ENCODE measurements around the gene KIF3C. TPM values are rescaled to one million over a fixed set of nuclear protein-coding genes. Genes with fewer than 3 reads are reported as not detected.
A peak's percentile ranks its signal among the peaks of the same experiment; 100 is the strongest.

KIF3C gene
- total and polyA plus RNA-seq, 9 of the 15 experiments (the other 6 are each of a cell fraction or from before 2014, with no cell fraction given): 0.69 to 6.7 (median 3.3) TPM

- TF ChIP-seq CREB1 (IDR thresholded peaks at IDR 0.05) (no peak), CREB1 (CRISPR knock-in tag; IDR thresholded peaks at IDR 0.05) (no peak), HEY1 (CRISPR knock-in tag; IDR thresholded peaks at IDR 0.05; ENCODE audit: borderline replicate concordance) (no peak), RAD21 (CRISPR knock-in tag; conservative IDR thresholded peaks at IDR 0.05 in 1 of 2, IDR thresholded peaks at IDR 0.05 in 1 of 2) (0 out of 4 replicates have a peak, but pooled peaks of 1 of the 2 experiments have one; percentile 13), ZZZ3 (IDR thresholded peaks at IDR 0.05) (no peak), TAL1 (IDR thresholded peaks at IDR 0.05) (no peak), ZNF316 (IDR thresholded peaks at IDR 0.05) (peak; percentile 94), CBFA2T2 (conservative IDR thresholded peaks at IDR 0.05) (peak; percentile 32; the same call in 1 of the 2 replicates)
Measured at GRCh38 chr2:26018184-26019055, 36.1 kb upstream of the KIF3C start (continued).

GRCh38 chr2:26017464-26018183, 35.3 kb upstream of the KIF3C start:
- POLR2A ChIA-PET: interaction anchor here (0.7 to 2.8 kb wide), 5 partner anchors 9 to 52 kb away, joined by 3 to 19 read pairs (median 3); partner anchors contain the start of gene RAB10
- Histone ChIP-seq H3K27ac (ENCODE audit: extremely low read depth, low read depth, low read length) (peak overlapping the region; percentile 25; the same call in 1 of the 3 replicates), H3K9me1 (ENCODE audit: control insufficient read depth, insufficient read depth, low read length) (no peaks in the 10 kb centered on the region), H2AFZ (ENCODE audit: low read depth, low read length) (no peak overlapping the region), H3K4me2 (ENCODE audit: insufficient read depth, low read length) (peak overlapping the region; percentile 28; the same call in 1 of the 2 replicates), H4K20me1 (replicated peaks; ENCODE audit: control insufficient read depth, insufficient read depth, low read length) (no peaks in the 10 kb centered on the region), H3K27me3 (ENCODE audit: control insufficient read depth in 2 of 2, insufficient read depth in 2 of 2, low read length in 2 of 2) (no peaks in the 10 kb centered on the region), H3K36me3 (ENCODE audit: control insufficient read depth, insufficient read depth, low read length) (no peaks in the 10 kb centered on the region), H3K4me3 (no peak overlapping the region), H3K9me3 (replicated peaks; ENCODE audit: control insufficient read depth, insufficient read depth, low read depth, low read length) (no peaks in the 10 kb centered on the region), H3K79me2 (ENCODE audit: control insufficient read depth, insufficient read depth, low read length) (no peaks in the 10 kb centered on the region), H3K4me1 (replicated peaks in 1 of 2; ENCODE audit: control insufficient read depth in 2 of 2, insufficient read depth in 2 of 2, low read length in 2 of 2) (peaks cover 12 to 19% of the 10 kb centered on the region in 2 experiments; a peak in 4 of 5 replicates), H3K9ac (ENCODE audit: insufficient read depth in 1 of 2, low read depth in 2 of 2, low read length in 2 of 2) (peak overlapping the region in 1 of 2 experiments; percentile 46; a peak in 1 of 4 replicates)
- BruUV-seq (replicated peaks): no TSS peak
- in situ Hi-C loops (cut with MboI): no loop called here
- intact Hi-C loops (cut with micrococcal nuclease): no loop called here
- DNase-seq (ENCODE audit: extremely low read depth in 1 of 4, low spot score in 3 of 4) (no peak), ATAC-seq (peak; percentile 6; the same call in 1 of the 3 replicates), FAIRE-seq (no peak)
- CTCF ChIA-PET (ENCODE audit: low intra/inter-chr PET ratio): no interaction called here
- 74% methylated on average over 5 of the region's 5 CpGs for WGBS (ENCODE audit: insufficient coverage, low coverage, missing lambda C conversion rate)
- TF ChIP-seq AFF4 (CRISPR knock-in tag; IDR thresholded peaks at IDR 0.05): no peak
- 0 out of 2 replicates have a peak, but pooled peaks have one; percentile 21 for TF ChIP-seq MAX (CRISPR knock-in tag; IDR thresholded peaks at IDR 0.05)
- TF ChIP-seq RBBP5 (IDR thresholded peaks at IDR 0.05; ENCODE audit: borderline replicate concordance, insufficient read depth, low read length, poor library complexity, severe bottlenecking): peak; percentile 29
- TF ChIP-seq PHF21A (IDR thresholded peaks at IDR 0.05; ENCODE audit: borderline replicate concordance, low read depth): no peak
- 0 out of 2 replicates have a peak, but pooled peaks have one; percentile 4 for TF ChIP-seq ZNF41 (CRISPR knock-in tag; conservative IDR thresholded peaks at IDR 0.05)
- no peak for TF ChIP-seq FUS (optimal IDR thresholded peaks at IDR 0.05; ENCODE audit: low read depth, low read length)
- no peak for TF ChIP-seq KAT7 (CRISPR knock-in tag; IDR thresholded peaks at IDR 0.05; ENCODE audit: borderline replicate concordance)
- no peak for TF ChIP-seq CTBP1 (IDR thresholded peaks at IDR 0.05; ENCODE audit: borderline replicate concordance)
